ACC112 (cell line): Measurements from ENCODE around the gene EIF2A.

Source experiments
- H2AFZ ChIP-seq: fragments of 200-600 bp; sonication (generic); one replicate; pipeline ENCODE4 v1.6.0; 2017; ENCODE audit warnings: antibody characterized with exemption, low read length; ENCODE audit not compliant: unreplicated experiment
- H3K27ac ChIP-seq: fragments of 200-600 bp; sonication (generic); 2 replicates; pipeline ENCODE4 v1.5.1; 2014; ENCODE audit warnings: low read depth, mild to moderate bottlenecking, antibody characterized with exemption, low read length, moderate library complexity
- H3K27me3 ChIP-seq: fragments of 200-600 bp; sonication (generic); 2 replicates; pipeline ENCODE4 v1.6.1; 2014; ENCODE audit warnings: mild to moderate bottlenecking, antibody characterized with exemption, low read length, moderate library complexity, mixed read lengths; ENCODE audit not compliant: insufficient read depth
- H3K36me3 ChIP-seq: fragments of 200-600 bp; sonication (generic); 2 replicates; pipeline ENCODE4 v1.6.1; 2016; ENCODE audit warnings: mild to moderate bottlenecking, antibody characterized with exemption, low read length, moderate library complexity, mixed read lengths; ENCODE audit not compliant: insufficient read depth
- H3K4me1 ChIP-seq: fragments of 200-600 bp; sonication (generic); one replicate; pipeline ENCODE4 v1.6.1; 2016; ENCODE audit warnings: low read length, mixed read lengths; ENCODE audit not compliant: insufficient read depth, unreplicated experiment, control insufficient read depth
- H3K4me3 ChIP-seq: fragments of 200-600 bp; sonication (generic); 2 replicates; pipeline ENCODE4 v1.5.1; 2014; ENCODE audit warnings: mild to moderate bottlenecking, low read depth, low read length
- H3K79me2 ChIP-seq: fragments of 200-600 bp; sonication (generic); one replicate; pipeline ENCODE4 v1.6.0; 2016; ENCODE audit warnings: low read length; ENCODE audit not compliant: control insufficient read depth, unreplicated experiment, insufficient read depth

Gene EIF2A

DNA sequence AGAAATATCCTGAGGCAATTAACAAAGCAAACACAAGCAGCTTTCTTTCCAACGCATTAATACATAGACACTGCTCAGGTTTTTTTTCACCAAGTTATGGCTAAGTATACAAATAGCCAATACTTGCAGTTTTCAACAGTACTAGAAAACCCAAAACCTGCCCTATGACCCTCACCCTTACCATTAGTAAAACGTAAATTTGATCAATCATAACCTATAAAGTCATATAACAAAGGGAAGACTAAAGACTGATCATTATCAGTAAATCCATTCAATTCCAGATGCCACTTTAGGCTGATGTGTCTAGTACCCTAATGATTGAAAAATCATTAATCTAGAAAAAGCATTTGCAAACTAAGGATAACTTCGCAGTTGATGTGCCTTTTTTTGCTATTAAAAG is 3.5 kb upstream of the EIF2A start:
- no peak overlapping the region for H3K27ac ChIP-seq
- H3K4me3 ChIP-seq, result no peak overlapping the region
- H3K4me1 ChIP-seq, result peaks cover 21% of the 10 kb centered on the region
- no peaks in the 10 kb centered on the region for H3K27me3 ChIP-seq
- H3K79me2 ChIP-seq, result peaks cover 57% of the 10 kb centered on the region
- H2AFZ ChIP-seq, result no peak overlapping the region
- peaks cover 26% of the 10 kb centered on the region for H3K36me3 ChIP-seq

DNA sequence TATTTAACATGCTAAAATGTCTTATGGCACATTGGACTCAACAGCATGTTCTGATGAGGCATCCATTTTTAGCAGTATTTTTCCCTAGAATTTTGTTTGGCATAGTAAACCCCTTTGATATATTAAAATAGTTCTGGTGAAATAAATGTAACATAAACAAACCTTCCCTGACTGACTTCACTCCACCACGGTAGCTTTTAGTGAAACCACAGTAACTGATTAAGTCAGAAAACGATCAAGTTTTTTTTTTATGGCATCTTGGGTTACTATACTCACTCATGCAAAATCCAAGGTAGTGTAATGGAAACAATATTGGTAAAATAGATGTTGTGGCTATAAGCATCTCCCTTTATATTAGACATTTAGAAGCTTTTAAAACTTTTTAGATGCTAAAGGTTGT is 3.1 kb upstream of the EIF2A start:
- peaks cover 26% of the 10 kb centered on the region for H3K36me3 ChIP-seq
- H3K4me3 ChIP-seq, result peak overlapping the region; percentile 96; the same call in 1 of the 2 replicates
- H2AFZ ChIP-seq, result no peak overlapping the region
- no peaks in the 10 kb centered on the region for H3K27me3 ChIP-seq
- peaks cover 61% of the 10 kb centered on the region for H3K79me2 ChIP-seq
- H3K4me1 ChIP-seq, result peaks cover 25% of the 10 kb centered on the region
- no peak overlapping the region for H3K27ac ChIP-seq

DNA sequence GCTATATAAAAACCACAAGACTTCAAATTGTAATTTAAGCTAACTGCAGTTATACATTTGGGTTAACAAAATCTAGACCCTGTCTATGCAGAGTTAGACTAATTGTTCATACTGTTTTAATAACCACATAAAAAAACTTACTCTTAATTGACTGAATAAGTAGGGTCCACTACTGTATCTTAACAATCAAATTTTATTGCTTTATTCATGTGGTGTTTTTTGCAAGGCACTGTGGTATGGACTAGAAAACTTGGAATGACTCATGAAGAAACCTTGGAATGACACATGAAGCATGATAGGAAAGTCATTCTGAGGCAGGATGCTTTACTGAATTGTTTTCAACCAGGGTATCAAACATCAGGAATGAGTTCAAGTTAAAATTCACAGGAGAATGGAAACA is 2.5 kb upstream of the EIF2A start:
- Histone ChIP-seq H3K36me3 (peaks cover 26% of the 10 kb centered on the region), H2AFZ (no peak overlapping the region), H3K79me2 (peaks cover 66% of the 10 kb centered on the region), H3K4me1 (peaks cover 25% of the 10 kb centered on the region), H3K27me3 (no peaks in the 10 kb centered on the region), H3K4me3 (peak overlapping the region; percentile 96), H3K27ac (peak overlapping the region; percentile 24; the same call in 1 of the 2 replicates)

DNA sequence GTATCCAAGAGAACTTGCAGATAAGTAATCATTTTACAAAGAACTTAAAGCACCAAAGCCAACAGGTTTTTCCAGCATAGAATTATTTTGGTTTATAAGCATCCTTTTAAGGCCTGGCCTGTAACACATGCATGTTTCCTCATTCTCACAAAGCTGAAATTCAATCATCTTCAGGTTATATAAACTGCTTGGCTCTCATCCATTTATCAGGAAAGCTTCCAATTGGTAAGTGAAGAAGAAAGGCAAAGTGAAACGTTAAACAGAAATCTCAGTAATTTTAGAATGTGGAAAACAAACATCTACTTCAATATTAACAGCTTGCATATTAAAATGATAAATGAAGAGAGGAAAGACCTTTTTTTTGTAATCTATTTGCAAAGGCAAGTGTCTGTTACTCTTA is 1.9 kb upstream of the EIF2A start:
- Histone ChIP-seq H3K4me1 (peaks cover 25% of the 10 kb centered on the region), H3K4me3 (peak overlapping the region; percentile 96), H2AFZ (no peak overlapping the region), H3K27ac (peak overlapping the region; percentile 24; the same call in 1 of the 2 replicates), H3K79me2 (peaks cover 73% of the 10 kb centered on the region), H3K27me3 (no peaks in the 10 kb centered on the region), H3K36me3 (peaks cover 30% of the 10 kb centered on the region)

DNA sequence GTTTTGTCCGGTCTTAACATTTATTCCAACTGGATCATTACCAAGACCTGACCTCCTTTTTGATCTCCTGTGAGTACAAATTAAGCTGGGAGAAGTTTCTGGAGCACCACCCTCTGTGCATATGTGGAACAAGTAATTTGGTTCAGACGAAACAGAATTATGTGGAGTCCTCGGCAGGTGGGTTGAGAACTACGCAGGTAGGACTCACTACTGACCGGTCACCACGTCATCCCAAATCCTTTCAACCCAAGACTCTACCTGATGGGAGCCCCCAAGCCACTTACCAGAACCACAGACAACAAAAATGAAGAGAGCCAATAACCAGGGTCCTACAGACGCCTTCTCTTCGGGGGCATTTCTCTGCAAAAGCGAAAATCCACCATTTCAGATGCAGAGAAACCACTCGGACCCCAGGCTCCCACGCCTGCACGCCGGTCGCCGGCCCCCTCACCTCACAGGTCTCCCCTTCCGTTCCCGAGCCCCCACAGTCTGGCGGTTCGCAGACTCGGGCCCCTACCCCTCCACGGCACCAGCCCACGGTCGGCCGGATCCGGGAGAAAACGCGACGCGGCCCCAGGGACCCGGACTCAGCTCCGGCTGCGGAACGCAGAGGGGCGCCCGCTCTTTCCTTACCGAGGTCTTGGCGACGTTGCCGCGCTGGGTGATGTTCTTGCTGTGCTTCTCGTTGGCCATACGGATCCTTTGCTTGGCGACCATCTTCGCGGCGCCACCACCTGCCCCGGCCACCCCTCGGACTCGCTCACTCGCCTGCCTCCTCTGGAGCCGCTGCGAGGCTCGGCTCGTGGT is 965 bp upstream of the EIF2A start:
- Histone ChIP-seq H3K36me3 (peaks cover 34% of the 10 kb centered on the region), H2AFZ (peak overlapping the region; percentile 33), H3K27ac (peak overlapping the region; percentile 88), H3K4me1 (peaks cover 25% of the 10 kb centered on the region), H3K79me2 (peaks cover 82% of the 10 kb centered on the region), H3K27me3 (no peaks in the 10 kb centered on the region), H3K4me3 (peak overlapping the region; percentile 96)

DNA sequence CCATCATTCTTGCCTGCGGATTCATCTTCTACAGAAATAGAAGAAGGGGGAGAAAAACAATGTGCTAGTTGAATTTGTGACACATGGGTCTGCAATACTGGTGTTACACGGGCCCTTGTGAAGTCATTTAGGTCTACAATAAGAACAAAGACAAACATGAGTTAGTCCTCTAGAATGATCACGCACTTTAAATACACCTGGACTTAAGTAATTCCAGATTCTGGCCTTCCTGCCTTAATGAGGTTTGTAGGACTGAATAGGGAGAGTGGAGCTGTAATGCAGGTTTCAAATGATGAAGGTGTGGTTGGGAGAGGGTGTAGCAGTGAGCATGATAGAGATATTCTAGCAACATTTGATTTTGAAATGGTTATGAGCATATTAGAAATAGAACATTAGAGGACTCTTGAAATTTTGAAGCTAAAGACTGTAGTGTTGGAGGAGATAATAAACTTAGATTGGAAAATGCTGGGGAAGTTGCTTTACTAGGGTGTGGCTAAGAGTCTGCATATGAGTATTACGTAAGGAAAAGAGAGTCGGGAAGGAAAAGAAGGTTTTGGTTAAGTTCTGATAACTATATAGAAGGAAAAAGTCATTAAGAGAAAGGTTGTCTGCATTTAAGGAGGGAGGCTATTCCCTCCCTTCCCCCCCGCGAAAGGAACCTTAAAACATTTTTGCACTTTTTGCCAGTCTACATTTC is 606 bp downstream of the EIF2A start:
- peak overlapping the region; percentile 96 for H3K4me3 ChIP-seq
- H3K27me3 ChIP-seq, result no peaks in the 10 kb centered on the region
- peaks cover 28% of the 10 kb centered on the region for H3K36me3 ChIP-seq
- H2AFZ ChIP-seq, result peak overlapping the region; percentile 64
- peaks cover 92% of the 10 kb centered on the region for H3K79me2 ChIP-seq
- peak overlapping the region; percentile 88 for H3K27ac ChIP-seq
- peaks cover 25% of the 10 kb centered on the region for H3K4me1 ChIP-seq

DNA sequence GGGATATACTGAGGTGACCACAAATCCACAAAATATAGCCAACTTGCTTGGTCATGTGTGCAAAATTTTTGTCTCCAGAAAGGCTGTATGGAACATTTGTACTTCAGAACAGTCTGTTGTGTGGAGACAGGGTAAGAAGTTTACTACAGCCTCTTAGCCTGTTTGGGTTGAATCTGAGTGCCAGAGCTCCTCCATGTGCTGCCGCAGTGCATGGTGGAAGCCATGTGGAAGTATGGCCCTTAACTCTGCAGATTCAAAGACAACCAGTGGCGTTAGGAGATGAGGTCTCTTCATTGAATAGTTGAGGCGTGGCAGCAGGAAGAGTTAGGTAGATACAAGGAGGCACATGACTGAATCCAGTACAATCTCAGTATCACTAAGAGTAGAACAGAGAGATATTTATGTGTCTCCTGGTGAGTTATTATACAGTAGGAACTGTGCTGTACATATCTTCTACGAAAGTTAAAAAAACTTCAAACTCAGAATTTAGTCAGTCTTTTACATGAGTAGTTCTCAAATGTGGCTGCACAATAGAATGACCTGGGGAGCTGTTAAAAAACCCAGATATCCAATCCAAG is 9.4 kb downstream of the EIF2A start:
- H3K79me2 ChIP-seq, result peaks cover 54% of the 10 kb centered on the region
- no peaks in the 10 kb centered on the region for H3K4me1 ChIP-seq
- no peak overlapping the region for H2AFZ ChIP-seq
- H3K27me3 ChIP-seq, result no peaks in the 10 kb centered on the region
- peaks cover 34% of the 10 kb centered on the region for H3K36me3 ChIP-seq
- no peak overlapping the region for H3K4me3 ChIP-seq
- no peak overlapping the region for H3K27ac ChIP-seq

DNA sequence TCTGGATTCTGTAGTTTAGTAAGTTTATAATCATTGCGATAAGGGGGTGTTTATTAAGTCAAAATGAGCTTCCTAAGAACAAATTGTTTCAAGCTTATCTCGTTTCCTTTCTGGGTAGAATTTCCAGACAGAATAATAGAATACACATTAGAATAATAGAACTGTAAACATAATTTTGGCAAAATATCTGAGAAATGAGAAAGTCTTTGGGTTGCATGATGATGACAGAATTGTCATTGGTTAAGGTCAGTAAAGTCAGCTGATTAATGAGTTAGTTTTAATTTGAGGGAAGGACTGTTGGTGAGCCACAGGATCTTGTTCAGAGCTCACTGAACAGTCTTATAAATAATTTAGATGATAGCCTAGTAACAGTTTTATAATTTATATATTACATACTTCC is 10.2 kb downstream of the EIF2A start:
- Histone ChIP-seq H3K36me3 (peaks cover 34% of the 10 kb centered on the region), H3K27ac (no peak overlapping the region), H3K4me3 (no peak overlapping the region), H3K4me1 (no peaks in the 10 kb centered on the region), H3K79me2 (peaks cover 51% of the 10 kb centered on the region), H3K27me3 (no peaks in the 10 kb centered on the region), H2AFZ (no peak overlapping the region)

DNA sequence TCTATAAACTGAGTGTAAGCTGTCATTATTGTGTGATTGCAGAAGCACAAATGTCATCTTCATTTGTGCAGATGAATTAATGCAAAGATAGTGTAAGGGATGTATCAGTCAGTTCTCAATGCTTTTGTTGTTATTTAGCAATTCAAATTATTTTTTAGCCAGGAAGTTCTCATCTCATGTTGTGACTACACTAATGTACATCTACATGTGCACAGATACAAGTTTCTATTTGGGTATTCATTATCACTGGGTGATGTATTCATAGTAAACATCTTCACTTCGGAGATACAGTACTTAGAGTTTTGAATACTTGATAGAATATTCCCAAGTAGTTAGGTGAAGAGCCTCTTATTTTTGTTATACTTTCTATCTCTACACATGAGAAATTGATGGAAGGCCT is 11.1 kb downstream of the EIF2A start:
- peaks cover 30% of the 10 kb centered on the region for H3K36me3 ChIP-seq
- no peak overlapping the region for H2AFZ ChIP-seq
- H3K79me2 ChIP-seq, result peaks cover 45% of the 10 kb centered on the region
- no peaks in the 10 kb centered on the region for H3K27me3 ChIP-seq
- no peak overlapping the region for H3K27ac ChIP-seq
- H3K4me1 ChIP-seq, result no peaks in the 10 kb centered on the region
- no peak overlapping the region for H3K4me3 ChIP-seq

DNA sequence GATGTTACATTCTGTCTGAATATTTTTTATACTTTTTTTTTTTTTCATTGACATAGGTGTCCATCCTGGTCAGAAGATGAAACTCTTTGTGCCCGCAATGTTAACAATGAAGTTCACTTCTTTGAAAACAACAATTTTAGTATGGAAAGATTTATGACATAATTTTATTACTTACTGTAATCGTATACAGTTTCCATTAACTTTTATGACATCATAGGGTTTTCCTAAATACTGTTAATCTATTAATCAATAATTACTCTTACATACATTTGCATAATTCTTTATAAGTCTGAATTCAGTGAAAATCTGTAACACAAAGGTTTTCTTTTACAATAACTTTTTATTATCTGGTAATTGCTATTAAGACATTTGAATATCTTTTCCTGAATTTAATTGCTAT is 17.7 kb downstream of the EIF2A start:
- H3K4me1 ChIP-seq, result no peaks in the 10 kb centered on the region
- H2AFZ ChIP-seq, result no peak overlapping the region
- H3K36me3 ChIP-seq, result peaks cover 42% of the 10 kb centered on the region
- H3K79me2 ChIP-seq, result peaks cover 11% of the 10 kb centered on the region
- no peak overlapping the region for H3K4me3 ChIP-seq
- no peak overlapping the region for H3K27ac ChIP-seq
- no peaks in the 10 kb centered on the region for H3K27me3 ChIP-seq
